ENCODE data around the gene LGALS1.

The LGALS1 gene

DNA sequence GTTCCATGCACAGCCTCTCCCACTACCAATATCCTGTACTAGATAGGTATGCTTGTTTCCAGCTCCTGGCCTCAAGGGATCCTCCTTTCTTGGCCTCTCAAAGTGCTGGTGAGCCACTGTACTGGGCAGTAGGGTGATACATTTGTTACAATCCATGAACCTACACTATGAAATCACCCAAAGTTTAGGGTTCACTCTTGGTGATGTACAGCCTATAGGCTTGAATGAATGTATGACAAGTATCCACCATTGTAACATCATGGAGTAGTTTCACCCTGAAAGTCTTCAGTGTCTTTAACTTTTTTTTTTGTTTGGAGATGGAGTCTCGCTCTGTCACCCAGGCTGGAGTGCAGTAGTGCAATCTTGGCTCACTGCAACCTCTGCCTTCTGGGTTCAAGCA lies 53.2 kb downstream of the LGALS1 start:
- DNase-seq = no peak

Measured in activated effector memory CD4-positive, alpha-beta T cell treated with Interleukin-2 at 50 U/mL for 16 hours (primary cell).